ENCODE results near the gene TMEM9B.

DNA sequence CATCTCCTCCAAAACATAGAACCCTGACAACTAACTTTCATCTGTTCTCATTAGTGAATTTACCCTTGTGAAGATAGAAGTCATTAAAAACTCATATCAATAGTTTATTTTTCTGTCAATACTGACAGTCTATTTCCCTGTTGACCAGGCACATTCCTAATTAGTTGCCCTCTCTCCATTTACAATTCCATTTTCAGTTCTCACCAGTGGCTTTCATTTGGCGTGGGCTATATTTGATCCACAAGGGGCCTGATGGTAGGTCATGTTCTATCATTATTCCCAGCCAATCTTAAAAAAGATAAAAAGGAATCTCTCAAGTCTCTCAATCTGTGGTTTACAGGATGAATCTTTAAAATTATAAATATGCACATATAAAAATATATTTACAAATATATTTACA is 57.1 kb downstream of the TMEM9B start:
- TF ChIP-seq TAF1 (IDR thresholded peaks at IDR 0.05; ENCODE audit: low read depth) (no peak), EP300 (IDR thresholded peaks at IDR 0.05; ENCODE audit: borderline replicate concordance) (no peak), CEBPB (IDR thresholded peaks at IDR 0.05) (no peak), EGR1 (IDR thresholded peaks at IDR 0.05) (no peak), CREB1 (IDR thresholded peaks at IDR 0.05; ENCODE audit: low read depth) (no peak), ZBTB7A (IDR thresholded peaks at IDR 0.05; ENCODE audit: low read depth) (no peak), NFIC (IDR thresholded peaks at IDR 0.05) (no peak), YY1 (IDR thresholded peaks at IDR 0.05; ENCODE audit: low read depth) (no peak)
- TF ChIP-seq, protein P1, sequence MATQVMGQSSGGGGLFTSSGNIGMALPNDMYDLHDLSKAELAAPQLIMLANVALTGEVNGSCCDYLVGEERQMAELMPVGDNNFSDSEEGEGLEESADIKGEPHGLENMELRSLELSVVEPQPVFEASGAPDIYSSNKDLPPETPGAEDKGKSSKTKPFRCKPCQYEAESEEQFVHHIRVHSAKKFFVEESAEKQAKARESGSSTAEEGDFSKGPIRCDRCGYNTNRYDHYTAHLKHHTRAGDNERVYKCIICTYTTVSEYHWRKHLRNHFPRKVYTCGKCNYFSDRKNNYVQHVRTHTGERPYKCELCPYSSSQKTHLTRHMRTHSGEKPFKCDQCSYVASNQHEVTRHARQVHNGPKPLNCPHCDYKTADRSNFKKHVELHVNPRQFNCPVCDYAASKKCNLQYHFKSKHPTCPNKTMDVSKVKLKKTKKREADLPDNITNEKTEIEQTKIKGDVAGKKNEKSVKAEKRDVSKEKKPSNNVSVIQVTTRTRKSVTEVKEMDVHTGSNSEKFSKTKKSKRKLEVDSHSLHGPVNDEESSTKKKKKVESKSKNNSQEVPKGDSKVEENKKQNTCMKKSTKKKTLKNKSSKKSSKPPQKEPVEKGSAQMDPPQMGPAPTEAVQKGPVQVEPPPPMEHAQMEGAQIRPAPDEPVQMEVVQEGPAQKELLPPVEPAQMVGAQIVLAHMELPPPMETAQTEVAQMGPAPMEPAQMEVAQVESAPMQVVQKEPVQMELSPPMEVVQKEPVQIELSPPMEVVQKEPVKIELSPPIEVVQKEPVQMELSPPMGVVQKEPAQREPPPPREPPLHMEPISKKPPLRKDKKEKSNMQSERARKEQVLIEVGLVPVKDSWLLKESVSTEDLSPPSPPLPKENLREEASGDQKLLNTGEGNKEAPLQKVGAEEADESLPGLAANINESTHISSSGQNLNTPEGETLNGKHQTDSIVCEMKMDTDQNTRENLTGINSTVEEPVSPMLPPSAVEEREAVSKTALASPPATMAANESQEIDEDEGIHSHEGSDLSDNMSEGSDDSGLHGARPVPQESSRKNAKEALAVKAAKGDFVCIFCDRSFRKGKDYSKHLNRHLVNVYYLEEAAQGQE (IDR thresholded peaks at IDR 0.05; ENCODE audit: low read depth) = no peak
- TF ChIP-seq, protein P2, sequence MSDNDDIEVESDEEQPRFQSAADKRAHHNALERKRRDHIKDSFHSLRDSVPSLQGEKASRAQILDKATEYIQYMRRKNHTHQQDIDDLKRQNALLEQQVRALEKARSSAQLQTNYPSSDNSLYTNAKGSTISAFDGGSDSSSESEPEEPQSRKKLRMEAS (IDR thresholded peaks at IDR 0.05) = no peak

All from Ishikawa (cell line).